K562 (cell line): ENCODE measurements around the gene TXLNG. TPM values are rescaled to one million over a fixed set of nuclear protein-coding genes. Genes with fewer than 3 reads are reported as not detected.

Experiments used
- ATAC-seq: fragments of 200-7000 bp; cut with Tn5 transposase; 3 replicates; pipeline ENCODE4 v1.9.1; 2020; ENCODE audit warnings: moderate library complexity
- BruUV-seq: library from RNA; stranded (reverse); fragments of 400-500 nt; replicated peaks from 2 replicates; lab custom pipeline; 2021; lab: Mats Ljungman, UMichigan
- CTCF ChIA-PET: fragments of 300-600 bp; formaldehyde crosslinking; extraction: SDS; loops from one replicate; lab custom pipeline; 2021; ENCODE audit warnings: low intra/inter-chr PET ratio; lab: Yijun Ruan, JAX
- POLR2A ChIA-PET: fragments of 300-600, 350-650 bp; sonication (Branson Sonifier 250); formaldehyde crosslinking; extraction: SDS; loops from one replicate; lab custom pipeline; 2021; ENCODE audit warnings: antibody characterized with exemption, inconsistent platforms; lab: Yijun Ruan, JAX
- DNase-seq, 4 experiments: peaks; one replicate each; pipeline versions ENCODE4 v3.0.0 to v3.0.0-alpha.2; 2011 to 2018; ENCODE audit warnings: low spot score in 3 of 4, mixed read lengths in 3 of 4; ENCODE audit errors: extremely low read depth in 1 of 4
- FAIRE-seq: peaks from 2 replicates; lab custom pipeline; 2011; peaks lifted over from hg19 to GRCh38; lab: Jason Lieb, UNC
- H2AFZ ChIP-seq: 2 replicates; pipeline ENCODE4 v1.6.0; 2011; ENCODE audit warnings: low read depth, low read length, control low read depth, inconsistent platforms
- H3K27ac ChIP-seq: fragments of 200-600 bp; 3 replicates; pipeline ENCODE4 v1.8.0; 2011; ENCODE audit warnings: low read depth, mild to moderate bottlenecking, control low read depth, inconsistent platforms, low read length, moderate library complexity, mixed read lengths; ENCODE audit errors: extremely low read depth
- H3K27me3 ChIP-seq, 2 experiments: fragments of 300-600 bp in 1 of 2; 2 replicates in 1 of 2; 3 replicates in 1 of 2; pipeline versions ENCODE4 v1.6.0 to v1.8.0; 2011; ENCODE audit warnings: inconsistent platforms in 2 of 2, low read length in 2 of 2, mild to moderate bottlenecking in 1 of 2, mixed read lengths in 1 of 2, moderate library complexity in 1 of 2; ENCODE audit not compliant: control insufficient read depth in 2 of 2, insufficient read depth in 2 of 2
- H3K36me3 ChIP-seq: fragments of 300-600 bp; 3 replicates; pipeline ENCODE4 v1.8.0; 2011; ENCODE audit warnings: mild to moderate bottlenecking, low read length, inconsistent platforms; ENCODE audit not compliant: control insufficient read depth, insufficient read depth
- H3K4me1 ChIP-seq, 2 experiments: fragments of 200-600 bp in 1 of 2; replicated peaks in 1 of 2; 2 replicates in 1 of 2; 3 replicates in 1 of 2; pipeline versions ENCODE4 v1.5.1 to v1.8.0; 2011; ENCODE audit warnings: inconsistent platforms in 2 of 2, low read length in 2 of 2, mild to moderate bottlenecking in 1 of 2, mixed read lengths in 1 of 2, moderate library complexity in 1 of 2; ENCODE audit not compliant: control insufficient read depth in 2 of 2, insufficient read depth in 2 of 2
- H3K4me2 ChIP-seq: 2 replicates; pipeline ENCODE4 v1.6.1; 2011; ENCODE audit warnings: low read length, control low read depth, inconsistent platforms, mixed read lengths; ENCODE audit not compliant: insufficient read depth
- H3K4me3 ChIP-seq: fragments of 200-600 bp; sonication (generic), shearing (Covaris generic); 2 replicates; pipeline ENCODE4 v1.5.1; 2016; ENCODE audit warnings: control low read depth, inconsistent platforms
- H3K79me2 ChIP-seq: fragments of 200-600 bp; 3 replicates; pipeline ENCODE4 v1.8.0; 2011; ENCODE audit warnings: low read length, inconsistent platforms; ENCODE audit not compliant: control insufficient read depth, insufficient read depth
- H3K9ac ChIP-seq, 2 experiments: 2 replicates each; pipeline versions ENCODE4 v1.6.0 to v1.6.1; 2011; ENCODE audit warnings: low read depth in 2 of 2, low read length in 2 of 2, control low read depth in 1 of 2, inconsistent platforms in 1 of 2, mild to moderate bottlenecking in 1 of 2, mixed read lengths in 1 of 2; ENCODE audit not compliant: insufficient read depth in 1 of 2
- H3K9me1 ChIP-seq: one replicate; pipeline ENCODE4 v1.6.0; 2011; ENCODE audit warnings: inconsistent platforms, mild to moderate bottlenecking, low read length, moderate library complexity; ENCODE audit not compliant: control insufficient read depth, insufficient read depth
- H3K9me3 ChIP-seq: replicated peaks from 2 replicates; pipeline ENCODE4 v1.5.1; 2011; ENCODE audit warnings: low read depth, low read length, inconsistent platforms; ENCODE audit not compliant: control insufficient read depth, insufficient read depth
- H4K20me1 ChIP-seq: replicated peaks from 2 replicates; pipeline ENCODE4 v1.6.1; 2011; ENCODE audit warnings: low read length, inconsistent platforms, mixed read lengths; ENCODE audit not compliant: control insufficient read depth, insufficient read depth
- ASH1L ChIP-seq: fragments of 450-650 bp; IDR thresholded peaks from 2 replicates; pipeline ENCODE4 v1.6.1; 2018; ENCODE audit warnings: borderline replicate concordance, mild to moderate bottlenecking, low read depth; ENCODE audit not compliant: partially characterized antibody
- BRCA1 ChIP-seq, 2 experiments: fragments of 450-650 bp in 1 of 2; sonication (generic) in 1 of 2; formaldehyde crosslinking in 1 of 2; IDR thresholded peaks; 2 replicates each; pipeline versions ENCODE4 v1.5.0 to v1.6.1; 2017 to 2020; ENCODE audit warnings: mild to moderate bottlenecking in 1 of 2, missing genetic modification reagents in 1 of 2
- ELF2 ChIP-seq: fragments of 250-450 bp; sonication (Bioruptor Pico); IDR thresholded peaks from 2 replicates; pipeline ENCODE4 v1.5.0; 2021; ENCODE audit warnings: mild to moderate bottlenecking
- HES1 ChIP-seq: fragments of 450-650 bp; IDR thresholded peaks from 2 replicates; pipeline ENCODE4 v1.6.1; 2016; ENCODE audit warnings: low read depth, mild to moderate bottlenecking, moderate library complexity
- MYNN ChIP-seq, 2 experiments: sonication (generic); formaldehyde crosslinking in 1 of 2; IDR thresholded peaks; 2 replicates each; pipeline versions ENCODE4 v1.5.0 to v1.6.1; 2016 to 2020; ENCODE audit warnings: antibody characterized with exemption in 1 of 2, missing genetic modification reagents in 1 of 2
- SIRT6 ChIP-seq: IDR thresholded peaks from one replicate; pipeline ENCODE4 v1.6.1; 2012; ENCODE audit warnings: low read depth, mild to moderate bottlenecking, control low read depth, inconsistent platforms, low read length, moderate library complexity
- SMAD4 ChIP-seq: fragments of 250-450 bp; sonication (Bioruptor Pico); conservative IDR thresholded peaks from 2 replicates; pipeline ENCODE4 v1.8.0; 2021; ENCODE audit warnings: inconsistent platforms, mild to moderate bottlenecking, moderate library complexity
- SOX6 ChIP-seq: fragments of 450-650 bp; IDR thresholded peaks from 2 replicates; pipeline ENCODE4 v1.6.1; 2014; ENCODE audit warnings: mild to moderate bottlenecking
- TFE3 ChIP-seq: fragments of 450-650 bp; formaldehyde crosslinking; IDR thresholded peaks from 2 replicates; pipeline ENCODE4 v1.4.0; 2020; ENCODE audit warnings: mild to moderate bottlenecking, mixed read lengths
- XRCC5 ChIP-seq: fragments of 200-400 bp; formaldehyde crosslinking; IDR thresholded peaks from 2 replicates; pipeline ENCODE4 v1.6.1; 2017; ENCODE audit warnings: low read depth, mild to moderate bottlenecking, low read length
- ZNF121 ChIP-seq: sonication (generic); formaldehyde crosslinking; conservative IDR thresholded peaks from 2 replicates; pipeline ENCODE4 v1.8.0; 2022; ENCODE audit warnings: missing genetic modification reagents
- WGBS: fragments of 100-300 bp; shearing (Covaris generic); methylation state at CpG from one replicate; pipeline ENCODE4 v1.1.6; 2016; ENCODE audit warnings: low coverage, mixed read lengths; ENCODE audit not compliant: insufficient coverage; ENCODE audit errors: missing lambda C conversion rate; 5-methylcytosine and 5-hydroxymethylcytosine counted together
- in situ Hi-C: fragments of 300-500 bp; cut with MboI; formaldehyde crosslinking; loops from 4 replicates; pipeline ENCODE4 v1.15.0; 2018; ENCODE audit warnings: inconsistent platforms, mixed read lengths
- intact Hi-C: fragments of 100-400 bp; cut with micrococcal nuclease; formaldehyde crosslinking; loops from 2 replicates; pipeline ENCODE4 v1.14.2; 2022
- polyA plus RNA-seq, 8 experiments: library from polyadenylated mRNA; depleted of rRNA in 4 of 8; stranded (reverse) in 5 of 8; unstranded in 3 of 8; fragments of >200 nt; fragmentation: Nextera tagmentation in 2 of 8; fragmentation: Illumina TruSeq in 1 of 8; extraction: Ambion mirVana in 2 of 8; extraction: Trizol in 1 of 8; gene quantifications; 2 replicates each; pipeline versions ENCODE4 v1.2.1 to v1.2.3, GENCODE V29; 2011 to 2014; ENCODE audit warnings: inconsistent platforms in 1 of 8, missing spikeins in 1 of 8
- total RNA-seq, 7 experiments: library from RNA; depleted of rRNA in 6 of 7; stranded (reverse); fragments of >200 nt in 6 of 7; fragmentation: Illumina TruSeq in 2 of 7; extraction: Trizol in 2 of 7; gene quantifications; 2 replicates each; pipeline versions ENCODE4 v1.2.1 to v1.2.3, GENCODE V29; 2011 to 2021; ENCODE audit warnings: low replicate concordance in 1 of 7
- TF ChIP-seq, protein P1 (sequence below): fragments of 250-450 bp; sonication (Bioruptor Pico); IDR thresholded peaks from 2 replicates; pipeline ENCODE4 v1.5.0; 2022; ENCODE audit warnings: mild to moderate bottlenecking

The TXLNG gene
- total and polyA plus RNA-seq, 9 of the 15 experiments (the other 6 are each of a cell fraction or from before 2014, with no cell fraction given), result 13.1 to 47.0 (median 31.6) TPM

GRCh38 chrX:16885628-16886027 lies 99.4 kb downstream of the TXLNG start:
- ChIA-PET CTCF (no interaction called here), POLR2A (no interaction called here)
- TF ChIP-seq ASH1L, result no peak
- TF ChIP-seq XRCC5, result no peak
- no peak for TF ChIP-seq HES1
- TF ChIP-seq, protein P1, sequence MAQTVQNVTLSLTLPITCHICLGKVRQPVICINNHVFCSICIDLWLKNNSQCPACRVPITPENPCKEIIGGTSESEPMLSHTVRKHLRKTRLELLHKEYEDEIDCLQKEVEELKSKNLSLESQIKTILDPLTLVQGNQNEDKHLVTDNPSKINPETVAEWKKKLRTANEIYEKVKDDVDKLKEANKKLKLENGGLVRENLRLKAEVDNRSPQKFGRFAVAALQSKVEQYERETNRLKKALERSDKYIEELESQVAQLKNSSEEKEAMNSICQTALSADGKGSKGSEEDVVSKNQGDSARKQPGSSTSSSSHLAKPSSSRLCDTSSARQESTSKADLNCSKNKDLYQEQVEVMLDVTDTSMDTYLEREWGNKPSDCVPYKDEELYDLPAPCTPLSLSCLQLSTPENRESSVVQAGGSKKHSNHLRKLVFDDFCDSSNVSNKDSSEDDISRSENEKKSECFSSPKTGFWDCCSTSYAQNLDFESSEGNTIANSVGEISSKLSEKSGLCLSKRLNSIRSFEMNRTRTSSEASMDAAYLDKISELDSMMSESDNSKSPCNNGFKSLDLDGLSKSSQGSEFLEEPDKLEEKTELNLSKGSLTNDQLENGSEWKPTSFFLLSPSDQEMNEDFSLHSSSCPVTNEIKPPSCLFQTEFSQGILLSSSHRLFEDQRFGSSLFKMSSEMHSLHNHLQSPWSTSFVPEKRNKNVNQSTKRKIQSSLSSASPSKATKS, result no peak
- no peak for TF ChIP-seq SMAD4 (CRISPR knock-in tag)
- no peak for TF ChIP-seq MYNN (IDR thresholded peaks at IDR 0.05)
- no peak for TF ChIP-seq MYNN (CRISPR knock-in tag; IDR thresholded peaks at IDR 0.05)
- no peak for TF ChIP-seq SIRT6
- no peak for TF ChIP-seq TFE3 (CRISPR knock-in tag)
- no peak for TF ChIP-seq ELF2 (CRISPR knock-in tag)
- no peak for TF ChIP-seq ZNF121
- no peak for TF ChIP-seq BRCA1 (IDR thresholded peaks at IDR 0.05)
- no peak for TF ChIP-seq BRCA1 (CRISPR knock-in tag; IDR thresholded peaks at IDR 0.05)
- TF ChIP-seq SOX6, result no peak
- in situ Hi-C loops (no loop called here), intact Hi-C loops (no loop called here)
- no peaks in the 10 kb centered on the region for H3K79me2 ChIP-seq
- no peak overlapping the region for H3K4me2 ChIP-seq
- no peak overlapping the region for H3K27ac ChIP-seq
- FAIRE-seq (no peak), ATAC-seq (no peak), DNase-seq (no peak)
- BruUV-seq, result no TSS peak
- no peaks in the 10 kb centered on the region; a peak in 2 of 5 replicates for H3K27me3 ChIP-seq
- no CpG with 5 or more reads among the region's 1 CpG for WGBS
- no peaks in the 10 kb centered on the region for H3K9me1 ChIP-seq
- no peak overlapping the region for H3K9ac ChIP-seq
- peaks cover 5% of the 10 kb centered on the region in 2 experiments; a peak in 4 of 5 replicates for H3K4me1 ChIP-seq
- no peak overlapping the region for H3K4me3 ChIP-seq
- no peaks in the 10 kb centered on the region for H3K9me3 ChIP-seq
- H4K20me1 ChIP-seq, result no peaks in the 10 kb centered on the region
- no peaks in the 10 kb centered on the region for H3K36me3 ChIP-seq
- H2AFZ ChIP-seq, result no peak overlapping the region
